OCI-LY7 (cell line): ENCODE measurements around the gene NNAT.

Source experiments
- CTCF ChIP-seq: fragments of 200-600 bp; sonication (generic); conservative IDR thresholded peaks from 2 replicates; pipeline ENCODE4 v1.5.1; 2014; ENCODE audit warnings: mild to moderate bottlenecking, antibody characterized with exemption, low read length, moderate library complexity, mixed read lengths
- EZH2phosphoT487 ChIP-seq: fragments of 200-600 bp; sonication (generic); IDR thresholded peaks from 2 replicates; pipeline ENCODE4 v1.6.1; 2018; ENCODE audit warnings: low read depth, borderline replicate concordance, mild to moderate bottlenecking, mixed run types, antibody characterized with exemption, low read length, moderate library complexity, mixed read lengths

GRCh38 chr20:37526839-37527637, 6.0 kb downstream of the NNAT start:
- TF ChIP-seq CTCF (no peak; the same call in 1 of the 2 replicates), EZH2phosphoT487 (no peak)
